Prostate gland (tissue), 2 donors: ENCODE results near the gene NEK4.

Experiments
- CTCF ChIP-seq, 4 experiments: fragments of 200-600 bp in 2 of 4; fragments of 450-650 bp in 2 of 4; sonication (generic) in 2 of 4; IDR thresholded peaks; 1 replicate in 3 of 4; 2 replicates in 1 of 4; pipeline ENCODE4 v1.5.1; 2016 to 2019; ENCODE audit warnings: antibody characterized with exemption in 4 of 4, mild to moderate bottlenecking in 2 of 4, moderate library complexity in 2 of 4
- POLR2A ChIP-seq: fragments of 450-650 bp; IDR thresholded peaks from one replicate; pipeline ENCODE4 v1.6.1; 2016; ENCODE audit warnings: antibody characterized with exemption, mild to moderate bottlenecking

GRCh38 chr3:52742418-52743041 is 28.2 kb downstream of the NEK4 start:
- TF ChIP-seq CTCF (IDR thresholded peaks at IDR 0.05) = peak in 3 of 4 experiments; percentile 38 to 60 (median 52)
- no peak for TF ChIP-seq POLR2A
